GM19452 (cell line): ENCODE results near the gene ZNF205.

Experiments used
- ATAC-seq: cut with Tn5 transposase; IDR thresholded peaks from one replicate; pipeline ENCODE4 v1.9.1; 2021; ENCODE audit not compliant: unreplicated experiment

Gene ZNF205

GRCh38 chr16:3084969-3085670 is 27.3 kb upstream of the ZNF205 start:
- no peak for ATAC-seq

GRCh38 chr16:3085868-3086595 is 26.4 kb upstream of the ZNF205 start:
- no peak for ATAC-seq

- ATAC-seq, result no peak
Observed at GRCh38 chr16:3086596-3087242, 25.7 kb upstream of the ZNF205 start.

GRCh38 chr16:3087243-3088235 is 24.8 kb upstream of the ZNF205 start:
- no peak for ATAC-seq

GRCh38 chr16:3088450-3088849 is 23.9 kb upstream of the ZNF205 start:
- no peak for ATAC-seq

GRCh38 chr16:3088925-3089716 is 23.3 kb upstream of the ZNF205 start:
- no peak for ATAC-seq

GRCh38 chr16:3089717-3090592 is 22.4 kb upstream of the ZNF205 start:
- no peak for ATAC-seq

GRCh38 chr16:3091551-3091950 is 20.8 kb upstream of the ZNF205 start:
- no peak for ATAC-seq

- ATAC-seq, result no peak
Observed at GRCh38 chr16:3092501-3092941, 19.9 kb upstream of the ZNF205 start.

- ATAC-seq, result no peak
Observed at GRCh38 chr16:3094289-3095027, 17.9 kb upstream of the ZNF205 start.

GRCh38 chr16:3095869-3096268 is 16.5 kb upstream of the ZNF205 start:
- peak; percentile 69 for ATAC-seq

GRCh38 chr16:3096362-3096761 is 16.0 kb upstream of the ZNF205 start:
- no peak for ATAC-seq

GRCh38 chr16:3097266-3097665 is 15.1 kb upstream of the ZNF205 start:
- no peak for ATAC-seq

GRCh38 chr16:3098459-3099394 is 13.7 kb upstream of the ZNF205 start, which contains the start of gene ZSCAN10:
TSS of gene ZSCAN10 (minus strand) at chr16:3099294. CDS start at chr16:3092937, 6,357 bp downstream.
- no peak for ATAC-seq

- ATAC-seq, result no peak
Observed at GRCh38 chr16:3099395-3099731, 13.0 kb upstream of the ZNF205 start.

- no peak for ATAC-seq
Observed at GRCh38 chr16:3099732-3100499, 12.5 kb upstream of the ZNF205 start.
